H7 (cell line): Measurements from ENCODE around the gene GNB4. TPM values are rescaled to one million over a fixed set of nuclear protein-coding genes. Genes with fewer than 3 reads are reported as not detected.

Source experiments
- DNase-seq: peaks from one replicate; pipeline ENCODE4 v3.0.0; 2012
- H3K27me3 ChIP-seq: 2 replicates; pipeline ENCODE4 v1.6.0; 2011; ENCODE audit warnings: mild to moderate bottlenecking, low read length; ENCODE audit not compliant: control insufficient read depth, insufficient read depth
- H3K36me3 ChIP-seq: replicated peaks from 2 replicates; pipeline ENCODE4 v1.5.1; 2011; ENCODE audit warnings: low read length; ENCODE audit not compliant: control insufficient read depth, insufficient read depth
- H3K4me3 ChIP-seq: 2 replicates; pipeline ENCODE4 v1.5.1; 2011; ENCODE audit warnings: low read depth, mild to moderate bottlenecking, control low read depth, low read length, moderate library complexity; ENCODE audit not compliant: insufficient read depth
- total RNA-seq: library from RNA; depleted of rRNA; stranded (reverse); fragments of >200 nt; shearing (Covaris generic); gene quantifications from 2 replicates; pipeline ENCODE4 v1.2.3, GENCODE V29; 2014; rRNA removed

Gene GNB4
- total RNA-seq, 1 experiment from 2014 or later = 50.4 TPM

DNA sequence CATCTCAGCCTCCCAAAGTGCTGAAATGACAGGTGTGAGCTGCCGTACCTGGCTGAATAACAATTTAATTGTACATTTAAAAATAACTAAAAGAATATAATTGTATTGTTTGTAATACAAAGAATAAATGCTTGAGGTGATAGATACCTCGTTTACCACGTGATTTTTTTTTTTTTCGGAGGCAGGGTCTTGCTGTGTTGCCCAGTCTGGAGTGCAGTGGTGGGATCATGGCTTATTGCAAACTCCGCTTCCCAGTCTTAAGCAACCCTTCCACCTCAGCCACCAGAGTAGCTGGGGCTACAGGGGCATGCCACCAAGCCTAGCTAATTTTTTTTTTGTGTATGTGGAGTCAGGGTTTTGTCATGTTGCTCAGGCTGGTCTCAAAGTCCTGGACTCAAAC lies 87.9 kb downstream of the GNB4 start:
- DNase-seq = no peak
- H3K36me3 ChIP-seq = peaks cover 4% of the 10 kb centered on the region

DNA sequence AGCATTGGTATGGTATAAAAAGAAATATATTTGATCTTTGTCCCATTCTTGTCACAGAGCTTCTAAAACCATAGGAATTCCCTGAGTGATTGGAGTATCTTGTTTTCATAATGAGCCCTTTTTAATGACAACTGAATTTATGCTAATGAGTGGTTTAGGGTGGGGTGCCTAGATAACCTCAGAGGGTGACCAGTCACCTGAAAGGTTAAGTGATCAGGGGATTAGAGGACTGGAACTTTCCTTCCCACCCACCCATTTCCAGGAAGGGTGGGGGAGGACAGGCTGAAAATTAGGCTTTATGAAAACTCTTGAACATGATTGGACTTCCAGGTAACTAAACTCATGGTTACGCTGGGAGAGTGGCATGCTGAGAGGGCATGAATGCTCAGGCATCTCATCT lies 95.3 kb downstream of the GNB4 start:
- H3K36me3 ChIP-seq = peaks cover 2% of the 10 kb centered on the region
- H3K27me3 ChIP-seq = no peaks in the 10 kb centered on the region
- DNase-seq = no peak
- no peak overlapping the region for H3K4me3 ChIP-seq

More for the DNA sequence above, 87.9 kb downstream of the GNB4 start:
- Histone ChIP-seq H3K27me3 (no peaks in the 10 kb centered on the region), H3K4me3 (no peak overlapping the region)

DNA sequence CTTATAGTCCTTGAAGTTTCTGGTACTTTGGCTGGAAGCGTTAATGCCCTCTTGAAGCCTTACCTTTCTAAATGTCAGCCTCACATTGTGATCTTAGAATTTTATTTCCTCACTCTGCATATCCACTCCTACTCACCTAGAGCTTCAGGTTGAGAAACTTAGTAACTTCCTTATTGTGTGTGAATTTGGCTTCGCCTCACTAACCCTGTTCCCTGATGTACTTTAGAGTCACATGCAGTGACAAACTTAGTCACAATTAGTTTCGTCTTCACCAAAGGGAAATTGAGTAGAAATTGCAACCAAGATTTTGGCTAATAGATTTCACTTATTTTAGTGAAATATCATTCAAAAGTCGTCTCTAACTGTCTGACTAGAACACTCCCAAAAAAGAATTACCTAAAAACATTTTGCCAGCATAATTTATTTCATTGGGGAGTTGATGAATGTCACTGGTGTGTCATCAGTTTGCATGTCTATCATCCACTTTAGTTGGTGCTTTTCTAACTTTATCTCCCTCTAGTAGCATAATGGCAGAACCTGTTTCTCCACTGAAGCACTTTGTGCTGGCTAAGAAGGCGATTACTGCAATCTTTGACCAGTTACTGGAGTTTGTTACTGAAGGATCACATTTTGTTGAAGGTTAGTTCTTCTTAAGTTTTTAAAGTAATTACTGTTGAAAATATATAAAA lies 102.8 kb downstream of the GNB4 start:
- peak; percentile 15 for DNase-seq
- H3K36me3 ChIP-seq = peaks cover 2% of the 10 kb centered on the region
- no peaks in the 10 kb centered on the region for H3K27me3 ChIP-seq

DNA sequence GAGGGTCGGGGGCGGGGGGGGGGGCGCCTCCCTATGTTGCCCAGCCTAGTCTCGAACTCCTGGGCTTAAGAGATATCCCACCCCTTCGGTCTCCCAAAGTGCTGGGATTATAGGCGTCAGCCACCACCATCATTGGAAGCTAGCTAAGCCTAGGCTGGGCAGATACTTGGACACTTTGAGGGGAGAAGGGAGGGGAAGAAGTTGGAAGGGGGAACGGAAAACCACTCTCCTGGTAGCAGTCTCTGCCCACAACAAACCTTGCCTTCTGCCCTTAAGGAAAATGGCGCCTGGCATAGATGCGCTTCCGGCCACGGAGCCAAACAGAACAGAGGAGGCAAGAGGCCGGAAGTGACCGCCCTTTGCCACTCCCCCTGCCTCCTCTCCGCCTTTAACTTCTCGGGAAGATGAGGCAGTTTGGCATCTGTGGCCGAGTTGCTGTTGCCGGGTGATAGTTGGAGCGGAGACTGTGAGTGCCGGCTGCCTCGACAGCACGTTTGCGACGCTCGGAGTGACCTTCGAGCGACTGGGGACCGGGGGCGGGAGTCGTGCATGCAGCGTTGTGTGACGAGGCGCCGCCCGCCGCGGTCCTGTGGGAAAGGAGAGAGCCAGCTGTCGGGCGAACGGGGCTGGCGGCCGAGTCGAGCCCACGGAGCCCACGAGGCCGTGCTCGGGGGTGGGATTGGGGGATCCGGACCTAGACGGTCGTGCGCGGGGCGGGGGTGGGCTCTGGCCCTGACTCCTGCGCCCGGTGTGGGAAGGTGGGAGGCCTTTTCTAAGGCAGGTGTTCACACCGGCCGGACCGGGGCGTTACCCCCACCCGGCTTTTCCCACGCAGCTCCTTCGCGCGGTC lies 103.7 kb downstream of the GNB4 start, which contains the start of gene MFN1:
TSS of gene MFN1 (plus strand) at position 365 of the 850 bp plus-strand sequence. CDS start 1,143 bp downstream, outside the sequence.
- H3K27me3 ChIP-seq = no peaks in the 10 kb centered on the region
- DNase-seq = peak; percentile 93
- peak within 1 kb of the TSS; percentile 84 for H3K4me3 ChIP-seq
- H3K36me3 ChIP-seq = peaks cover 1% of the 10 kb centered on the region; the same call in 1 of the 2 replicates

More for the DNA sequence above, 102.8 kb downstream of the GNB4 start:
- peak overlapping the region; percentile 84 for H3K4me3 ChIP-seq

Other genes starting within 250 kb of the GNB4 start
- 0.21 and 0.48 TPM in 2 replicates for gene KCNMB3, start 200.4 kb downstream of the GNB4 start, total RNA-seq
- gene ZNF639, start 128.4 kb downstream of the GNB4 start, total RNA-seq = 57.6 and 70.6 TPM in 2 replicates
- gene MFN1, start 103.8 kb downstream of the GNB4 start, total RNA-seq = 21.7 and 24.5 TPM in 2 replicates
- gene ACTL6A, start 111.5 kb upstream of the GNB4 start, total RNA-seq = 91.8 and 103 TPM in 2 replicates
- 66.6 and 68.9 TPM in 2 replicates for gene MRPL47, start 153.2 kb upstream of the GNB4 start, total RNA-seq
- gene NDUFB5, start 153.3 kb upstream of the GNB4 start, total RNA-seq = 138 and 172 TPM in 2 replicates
- 10.5 and 12.4 TPM in 2 replicates for gene USP13, start 201.6 kb upstream of the GNB4 start, total RNA-seq